ENCODE data around the gene RIMBP2.

- TF ChIP-seq GATA3 (IDR thresholded peaks at IDR 0.05; ENCODE audit: low read depth, low read length) (no peak), GATA2 (IDR thresholded peaks at IDR 0.05; ENCODE audit: low read depth, low read length) (no peak)
These were observed 148.1 kb downstream of the RIMBP2 start for GRCh38 chr12:130568041-130568440.

Measured in SH-SY5Y (cell line).